ENCODE measurements around the gene TNFRSF14.

GRCh38 chr1:2546515-2547209 lies 9.5 kb upstream of the TNFRSF14 start:
- TF ChIP-seq POLR2A (IDR thresholded peaks at IDR 0.05) = no peak
- TF ChIP-seq CTCF (IDR thresholded peaks at IDR 0.05) = peak in 1 of 3 donors; percentile 36

Data from breast epithelium (tissue), 3 donors.